ENCODE data around the gene GLOD4.
"Not testable (repeated sequence)": the region's sequence is repeated elsewhere in the genome, so short reads cannot be mapped to it uniquely, and the experiment has no call there.

Gene GLOD4

DNA sequence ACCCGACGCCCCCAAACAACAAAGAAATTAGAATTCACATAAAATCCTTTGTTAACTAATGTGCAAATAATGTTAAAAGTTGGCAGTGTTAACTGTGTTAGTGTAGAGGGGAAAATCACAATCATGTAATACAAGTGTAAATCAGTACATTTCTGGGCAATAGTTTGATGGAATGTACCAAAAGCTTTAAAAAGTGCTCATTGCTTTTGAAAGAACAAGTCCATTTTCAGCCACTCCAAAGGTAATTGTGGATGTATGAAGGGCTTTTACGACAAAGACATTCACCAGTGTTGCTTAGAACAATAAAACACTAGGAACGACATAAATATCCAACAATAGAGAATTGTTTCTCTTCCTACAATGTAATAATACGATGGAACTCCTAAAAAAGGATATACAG, 9.1 kb downstream of the GLOD4 start:
- no peak for DNase-seq

DNA sequence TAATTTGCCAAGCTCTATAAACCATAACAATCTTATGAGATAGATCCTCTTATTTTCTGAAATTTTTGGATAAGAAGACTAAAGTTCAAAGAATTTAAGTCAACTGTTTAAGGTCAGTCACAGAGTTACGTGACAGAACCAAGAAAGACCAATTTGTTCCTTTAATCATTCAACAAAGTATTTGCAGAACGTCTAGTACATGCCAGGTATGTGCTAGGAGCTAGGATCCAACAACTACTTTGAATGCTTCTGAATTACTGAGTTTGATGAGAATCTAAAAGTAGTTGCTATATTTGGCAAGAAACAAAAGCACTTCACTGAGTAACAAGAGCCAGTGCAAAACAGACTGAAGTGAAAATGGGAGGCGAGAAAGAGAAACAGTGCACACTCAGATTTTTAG, 15.0 kb downstream of the GLOD4 start:
- no peak for DNase-seq

DNA sequence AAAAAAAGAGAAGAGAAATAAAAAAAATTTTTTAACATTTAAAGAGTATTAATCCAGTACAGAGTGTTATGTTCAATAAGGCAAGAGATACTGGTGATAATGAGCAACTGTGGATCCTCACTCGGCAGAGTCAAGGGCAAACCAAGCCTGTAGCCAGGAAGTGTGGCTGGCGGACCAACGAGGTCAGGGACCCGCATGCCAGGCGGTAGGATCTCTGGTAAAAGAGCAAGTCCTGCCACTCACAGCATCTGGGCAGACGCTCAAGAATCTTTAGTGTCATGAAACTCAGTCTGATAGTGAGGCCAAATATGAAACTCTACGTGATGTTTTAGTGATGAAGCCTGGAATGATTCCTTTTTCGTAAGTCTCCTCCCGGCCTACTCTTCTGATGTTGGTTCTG, 21.7 kb downstream of the GLOD4 start:
- no peak for DNase-seq

DNA sequence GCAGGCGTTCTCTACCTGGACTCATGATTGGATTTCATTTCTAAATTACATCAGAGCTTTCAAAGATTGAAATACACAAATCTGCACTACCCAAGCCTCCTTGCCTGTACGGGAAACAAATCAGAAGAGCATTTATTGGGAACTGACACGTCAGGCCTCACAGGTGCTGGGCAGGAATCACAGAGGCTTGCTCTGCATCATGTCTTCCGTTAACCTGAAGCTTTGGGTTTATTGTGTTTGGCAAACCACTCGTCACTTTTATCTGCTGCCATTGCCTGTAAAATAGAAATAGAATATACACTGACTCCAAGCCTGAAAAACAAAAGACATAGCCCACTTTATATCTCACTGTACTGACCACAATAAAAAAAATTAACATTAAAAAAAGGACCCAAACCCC, 22.1 kb downstream of the GLOD4 start:
- DNase-seq: no peak

DNA sequence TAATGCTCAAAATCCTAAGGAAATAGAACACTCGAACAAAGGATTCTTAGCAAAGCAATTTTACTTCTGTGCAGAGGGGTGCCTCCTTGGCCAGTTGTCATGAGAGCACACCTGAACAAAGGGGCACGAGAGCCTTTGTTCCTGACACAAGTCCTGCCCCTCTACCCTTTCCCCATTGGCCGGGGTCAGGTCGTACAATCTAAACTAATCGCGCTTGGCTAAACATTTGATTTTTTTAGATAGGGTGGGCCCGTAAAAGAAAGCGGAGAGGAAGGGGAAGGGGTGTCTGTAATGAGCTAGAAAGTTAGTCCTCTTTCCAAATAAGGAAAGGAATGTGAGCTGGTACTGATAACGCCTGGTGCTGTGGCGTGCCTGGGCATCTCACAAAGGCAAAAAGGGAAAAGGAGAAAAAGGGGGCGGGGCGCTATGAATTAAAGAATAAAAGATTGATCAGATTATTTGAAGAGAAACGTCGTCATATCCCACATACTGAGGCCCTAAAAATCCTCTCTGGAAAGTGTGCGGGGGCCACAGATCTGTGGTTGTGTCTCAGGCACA, 26.0 kb downstream of the GLOD4 start:
- DNase-seq: not testable (repeated sequence)

DNA sequence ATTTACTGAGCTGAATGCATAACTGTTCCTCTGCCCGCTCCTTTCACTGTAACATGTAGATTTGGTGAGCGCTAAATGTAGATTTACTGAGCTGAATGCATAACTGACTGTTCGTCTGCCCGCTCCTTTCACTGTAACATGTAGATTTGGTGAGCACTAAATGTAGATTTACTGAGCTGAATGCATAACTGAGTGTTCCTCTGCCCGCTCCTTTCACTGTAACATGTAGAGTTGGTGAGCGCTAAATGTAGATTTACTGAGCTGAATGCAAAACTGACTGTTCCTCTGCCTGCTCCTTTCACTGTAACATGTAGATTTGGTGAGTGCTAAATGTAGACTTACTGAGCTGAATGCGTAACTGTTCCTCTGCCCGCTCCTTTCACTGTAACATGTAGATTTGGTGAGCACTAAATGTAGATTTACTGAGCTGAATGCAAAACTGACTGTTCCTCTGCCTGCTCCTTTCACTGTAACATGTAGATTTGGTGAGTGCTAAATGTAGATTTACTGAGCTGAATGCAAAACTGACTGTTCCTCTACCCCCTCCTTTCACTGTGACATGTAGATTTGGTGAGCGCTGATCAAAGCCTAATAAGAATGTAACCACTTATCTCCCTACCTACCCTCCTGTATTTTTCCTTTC, 26.6 kb downstream of the GLOD4 start:
- not testable (repeated sequence) for DNase-seq

DNA sequence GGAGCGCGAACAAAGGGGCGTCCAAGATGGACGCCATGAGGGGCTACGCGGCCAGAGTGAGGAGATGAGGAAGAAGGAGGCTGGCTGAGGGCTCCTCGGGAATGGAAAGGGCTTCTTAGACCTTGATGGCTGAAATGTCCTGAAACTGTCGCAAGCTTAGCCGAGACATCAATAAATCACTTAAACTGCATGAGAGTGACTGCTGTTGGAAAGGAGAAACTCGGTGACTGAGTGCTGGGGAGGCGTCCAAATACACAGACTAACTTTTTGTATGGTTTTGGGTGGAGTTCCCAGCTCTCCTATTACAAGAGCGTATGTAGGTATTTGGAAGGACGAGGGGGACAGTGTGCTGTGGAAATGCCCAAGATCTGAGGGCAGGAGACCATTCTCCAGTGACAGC, 28.7 kb downstream of the GLOD4 start:
- no peak for DNase-seq

DNA sequence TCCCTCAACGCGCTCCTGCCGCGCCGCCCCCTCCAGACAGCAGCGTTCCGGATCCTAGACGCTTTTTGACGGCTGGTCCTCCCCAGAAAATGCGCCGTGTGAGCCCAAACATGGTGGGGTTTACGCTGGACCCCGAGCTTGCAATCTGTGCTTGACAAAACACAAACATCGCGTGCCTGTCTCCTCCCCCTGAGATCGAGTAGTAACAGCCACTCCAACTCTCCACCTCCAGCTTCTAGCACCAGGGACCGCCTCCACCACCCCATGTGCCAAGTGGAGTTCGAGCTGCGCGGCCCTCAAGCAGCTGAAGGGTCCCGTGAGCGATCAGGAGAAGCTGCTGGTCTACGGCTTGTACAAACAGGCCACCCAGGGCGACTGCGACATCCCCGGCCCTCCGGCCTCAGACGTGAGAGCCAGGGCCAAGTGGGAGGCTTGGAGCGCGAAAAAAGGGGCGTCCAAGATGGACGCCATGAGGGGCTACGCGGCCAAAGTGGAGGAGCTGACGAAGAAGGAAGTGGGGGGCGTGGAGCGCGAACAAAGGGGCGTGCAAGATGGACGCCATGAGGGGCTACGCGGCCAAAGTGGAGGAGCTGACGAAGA, 29.4 kb downstream of the GLOD4 start:
- peak; percentile 50 for DNase-seq

DNA sequence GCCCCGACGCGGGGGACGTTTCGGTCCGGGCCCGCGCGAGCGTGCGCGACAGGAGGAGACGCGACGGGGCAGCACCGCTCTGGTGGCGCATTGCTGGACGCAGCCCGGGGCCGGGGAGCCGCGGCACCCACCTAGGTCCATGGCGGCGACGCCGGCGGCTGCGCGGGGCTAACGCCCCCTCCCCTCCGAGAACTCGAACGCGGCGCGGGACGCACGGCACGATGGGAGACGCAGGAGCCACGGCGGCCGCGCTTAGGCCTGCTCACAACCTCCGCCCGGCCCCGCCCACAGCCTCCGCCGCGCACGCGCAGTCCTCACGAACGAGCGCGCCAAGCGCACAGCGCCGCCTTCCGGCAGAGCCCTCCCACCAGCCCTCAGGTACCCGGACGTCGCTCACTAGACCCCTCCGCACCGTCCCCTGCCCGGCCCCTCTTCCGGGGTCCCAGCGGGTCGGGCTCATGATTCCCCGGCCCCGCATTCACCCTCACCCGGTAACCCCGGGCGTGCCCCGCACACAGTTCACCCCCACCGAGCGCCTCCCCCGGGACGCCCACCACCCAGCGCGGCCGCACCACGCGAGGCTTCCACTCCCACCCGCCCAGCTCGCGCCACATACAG, 30.0 kb downstream of the GLOD4 start, which contains the start of gene GEMIN4:
TSS of gene GEMIN4 (minus strand) at position 263 of the 618 bp plus-strand sequence. CDS start at position 141, 122 bp downstream.
- DNase-seq: peak; percentile 86

DNA sequence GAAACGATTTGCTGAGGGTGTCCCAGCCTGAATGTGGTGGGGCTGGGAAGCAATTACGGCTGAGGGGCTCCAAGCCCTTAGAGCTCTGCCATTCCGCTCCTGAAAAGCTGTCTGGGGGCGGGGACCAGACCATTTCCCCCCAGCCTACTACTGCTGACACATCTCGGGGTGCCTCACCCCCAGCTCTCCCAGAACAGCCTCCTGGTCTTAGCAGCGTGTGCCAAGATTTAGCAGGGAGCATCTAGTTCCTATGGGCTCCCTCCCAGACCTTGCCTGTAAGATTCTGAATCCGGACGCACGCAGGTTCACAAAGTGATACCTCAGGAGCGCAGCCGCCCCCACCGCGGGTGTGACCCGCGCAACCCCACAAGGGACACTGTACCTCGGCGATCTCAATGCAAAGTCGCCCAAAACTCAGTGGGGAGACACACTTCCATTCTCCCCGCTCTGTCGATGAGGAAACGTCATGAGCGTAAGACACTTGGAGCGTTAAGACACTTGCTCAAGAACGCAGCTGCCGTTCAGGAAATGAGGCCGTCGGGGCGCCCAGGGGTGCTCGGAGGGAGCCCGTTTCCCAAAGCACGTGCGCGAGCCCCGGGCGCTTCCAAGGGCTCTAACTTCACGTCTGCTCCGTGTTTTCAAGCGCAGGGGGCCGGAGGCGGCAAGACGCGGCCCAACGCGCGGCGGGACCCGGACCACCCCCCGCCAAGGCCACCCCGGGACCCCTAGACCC, 30.6 kb downstream of the GLOD4 start:
- DNase-seq: peak; percentile 23

DNA sequence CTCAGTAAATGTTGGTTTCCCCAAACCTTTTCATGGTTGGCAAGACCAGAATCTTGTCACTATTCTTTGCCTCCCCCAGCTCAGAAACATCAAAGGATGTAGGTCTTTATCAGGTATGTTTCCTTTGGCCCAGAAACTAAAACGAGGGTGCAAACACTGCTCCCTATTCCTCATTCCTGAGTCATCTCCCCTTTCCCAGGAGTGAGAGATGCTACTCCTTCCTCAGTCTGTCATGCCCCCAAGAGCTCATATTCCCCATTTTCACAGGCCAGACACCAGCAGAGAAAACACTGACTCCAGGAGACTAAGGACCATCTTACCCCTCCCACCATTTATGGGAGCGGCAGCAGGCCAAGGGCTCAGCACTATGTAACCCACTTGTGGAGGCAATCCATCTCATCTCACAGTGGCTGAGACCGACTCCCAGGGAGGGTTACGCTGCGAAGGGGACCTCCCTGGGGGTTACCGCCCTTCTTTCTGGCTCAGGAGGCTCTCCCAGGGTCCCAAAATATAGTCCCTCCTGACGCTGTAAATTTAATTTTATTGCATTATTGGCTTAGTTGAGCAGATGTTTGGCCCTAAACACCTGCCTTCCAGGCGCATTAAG, 31.5 kb downstream of the GLOD4 start:
- DNase-seq: peak; percentile 19

DNA sequence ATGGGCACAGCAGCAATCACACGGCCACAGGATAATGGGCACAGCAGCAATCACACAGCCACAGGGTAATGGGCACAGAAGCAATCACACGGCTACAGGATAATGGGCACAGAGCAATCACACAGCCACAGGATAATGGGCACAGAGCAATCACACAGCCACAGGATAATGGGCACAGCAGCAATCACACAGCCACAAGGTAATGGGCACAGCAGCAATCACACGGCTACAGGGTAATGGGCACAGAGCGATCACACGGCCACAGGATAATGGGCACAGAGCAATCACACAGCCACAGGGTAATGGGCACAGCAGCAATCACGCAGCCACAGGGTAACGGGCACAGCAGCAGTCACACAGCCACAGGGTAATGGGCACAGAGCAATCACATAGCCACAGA, 32.7 kb downstream of the GLOD4 start:
- DNase-seq: not testable (repeated sequence)

DNA sequence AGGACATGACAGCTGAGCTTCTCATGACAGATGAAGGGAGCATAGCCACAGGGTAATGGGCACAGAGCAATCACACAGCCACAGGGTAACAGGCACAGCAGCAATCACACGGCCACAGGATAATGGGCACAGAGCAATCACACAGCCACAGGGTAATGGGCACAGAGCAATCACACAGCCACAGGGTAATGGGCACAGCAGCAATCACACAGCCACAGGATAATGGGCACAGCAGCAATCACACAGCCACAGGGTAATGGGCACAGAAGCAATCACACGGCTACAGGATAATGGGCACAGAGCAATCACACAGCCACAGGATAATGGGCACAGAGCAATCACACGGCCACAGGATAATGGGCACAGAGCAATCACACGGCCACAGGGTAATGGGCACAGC, 33.5 kb downstream of the GLOD4 start:
- not testable (repeated sequence) for DNase-seq

DNA sequence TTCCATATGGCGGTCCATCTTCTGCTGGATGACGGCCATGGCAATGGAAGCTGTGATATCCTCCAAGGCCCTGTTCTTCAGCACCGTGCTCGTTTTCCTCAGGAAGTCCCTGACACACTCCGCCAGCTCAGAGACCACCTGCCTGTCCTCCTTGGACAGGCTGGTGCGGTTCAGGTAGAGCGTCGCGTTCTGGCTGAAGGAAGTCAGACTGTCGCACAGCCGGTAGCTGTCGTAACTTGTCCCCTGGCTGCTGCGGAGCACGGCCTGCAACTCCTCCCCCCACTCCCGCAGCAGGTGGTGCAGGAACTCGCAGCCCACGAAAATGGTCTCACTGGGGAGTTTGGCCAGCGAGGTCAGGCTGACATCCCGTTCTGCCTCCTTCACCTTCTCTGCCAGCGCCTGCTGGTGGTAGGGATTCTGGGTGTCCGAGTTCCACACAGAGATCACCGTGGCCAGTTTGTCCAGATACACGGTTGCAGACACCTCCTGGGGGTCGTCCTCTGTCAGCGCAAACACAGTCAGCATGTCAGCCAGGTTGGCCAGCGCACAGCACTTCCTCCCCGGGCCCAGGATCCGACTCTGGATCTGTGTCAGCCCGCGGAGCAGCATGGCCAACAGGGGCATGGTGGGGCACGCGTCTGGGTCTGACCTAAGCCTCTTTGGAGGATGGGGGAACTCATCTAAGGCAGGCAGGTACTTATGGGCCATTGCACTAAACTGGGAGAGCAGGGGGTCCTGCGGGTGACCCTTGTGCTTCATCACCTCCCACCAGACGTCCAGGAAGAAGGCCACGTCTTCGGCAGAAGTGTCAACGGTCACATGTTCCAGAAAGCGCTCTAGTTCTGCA, 35.1 kb downstream of the GLOD4 start:
- DNase-seq: no peak

DNA sequence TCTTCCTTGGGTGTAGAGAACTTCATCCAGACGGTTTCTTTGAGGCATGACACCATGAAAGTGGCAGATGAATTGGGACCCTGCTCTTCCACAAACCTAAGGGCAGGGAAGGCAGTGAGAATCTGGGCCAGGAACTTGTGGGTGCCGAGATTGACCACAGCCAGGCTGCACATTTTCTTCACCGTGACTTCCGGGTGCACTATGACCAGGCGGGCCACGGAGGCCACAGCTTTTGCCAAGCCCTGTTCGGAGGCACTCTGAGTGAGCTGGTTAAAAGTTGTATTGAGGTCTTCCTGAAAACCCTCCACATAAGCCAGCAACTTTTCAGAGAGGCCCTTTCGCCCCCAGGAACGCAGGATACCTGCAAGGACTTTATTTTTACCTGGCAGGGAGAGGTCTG, 35.9 kb downstream of the GLOD4 start:
- DNase-seq: no peak

DNA sequence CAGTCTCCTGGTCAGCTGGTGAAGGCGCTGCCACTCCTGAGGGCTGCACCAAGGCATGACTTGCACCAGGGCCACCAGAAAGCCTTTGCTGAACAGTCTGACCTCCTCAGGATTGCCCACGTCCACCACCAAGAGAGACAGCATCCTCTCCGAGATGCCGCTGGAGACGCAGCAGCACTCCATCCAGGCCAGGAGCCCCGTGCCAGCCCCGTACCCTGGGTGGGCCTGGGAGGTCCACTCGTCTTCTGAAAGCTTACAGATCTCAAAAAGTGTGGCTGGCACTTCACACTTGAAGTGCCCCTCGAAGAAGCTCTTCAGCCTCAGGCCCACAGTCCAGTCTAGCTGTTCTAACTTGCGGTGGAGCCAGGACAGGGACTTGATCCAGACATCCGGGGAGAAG, 36.7 kb downstream of the GLOD4 start:
- DNase-seq: no peak

DNA sequence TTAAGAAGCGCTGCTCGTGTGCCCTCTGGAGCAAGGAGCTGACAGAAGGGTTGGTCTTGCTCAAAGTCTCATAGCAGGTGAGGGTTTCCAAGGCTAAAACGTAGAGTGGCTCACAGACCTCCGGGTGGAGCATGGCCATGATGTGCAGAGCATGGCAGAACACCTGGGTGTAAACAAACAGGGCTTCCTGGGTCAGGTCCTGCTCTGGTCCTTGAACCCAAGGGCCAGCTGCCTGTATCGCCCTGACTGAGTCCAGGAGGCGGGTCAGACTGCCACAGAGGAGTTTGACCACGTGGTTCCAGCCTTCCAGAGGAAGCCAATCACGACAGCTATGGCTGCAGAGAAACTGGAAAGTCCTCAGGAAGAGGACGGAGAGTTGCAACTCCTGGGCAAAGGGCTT, 37.1 kb downstream of the GLOD4 start:
- no peak for DNase-seq

DNA sequence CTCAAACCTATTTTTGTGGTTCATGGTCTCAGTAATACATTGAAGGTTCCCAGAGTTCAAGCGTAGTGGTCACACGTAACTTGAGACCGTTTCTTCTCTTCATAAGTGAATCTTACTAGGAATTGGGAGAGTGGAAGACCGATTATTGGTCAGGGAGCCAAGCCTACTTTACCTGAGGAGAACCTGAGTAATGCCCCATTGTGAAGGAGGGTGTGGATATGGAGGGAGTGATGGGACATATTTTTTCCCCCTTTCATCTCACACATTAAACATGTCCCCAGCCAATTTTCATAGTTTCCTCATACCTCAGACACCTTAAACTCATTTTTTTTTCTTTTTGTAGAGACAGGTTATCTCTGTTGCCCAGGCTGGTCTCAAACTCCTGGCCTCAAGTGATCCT, 38.9 kb downstream of the GLOD4 start:
- DNase-seq: no peak

DNA sequence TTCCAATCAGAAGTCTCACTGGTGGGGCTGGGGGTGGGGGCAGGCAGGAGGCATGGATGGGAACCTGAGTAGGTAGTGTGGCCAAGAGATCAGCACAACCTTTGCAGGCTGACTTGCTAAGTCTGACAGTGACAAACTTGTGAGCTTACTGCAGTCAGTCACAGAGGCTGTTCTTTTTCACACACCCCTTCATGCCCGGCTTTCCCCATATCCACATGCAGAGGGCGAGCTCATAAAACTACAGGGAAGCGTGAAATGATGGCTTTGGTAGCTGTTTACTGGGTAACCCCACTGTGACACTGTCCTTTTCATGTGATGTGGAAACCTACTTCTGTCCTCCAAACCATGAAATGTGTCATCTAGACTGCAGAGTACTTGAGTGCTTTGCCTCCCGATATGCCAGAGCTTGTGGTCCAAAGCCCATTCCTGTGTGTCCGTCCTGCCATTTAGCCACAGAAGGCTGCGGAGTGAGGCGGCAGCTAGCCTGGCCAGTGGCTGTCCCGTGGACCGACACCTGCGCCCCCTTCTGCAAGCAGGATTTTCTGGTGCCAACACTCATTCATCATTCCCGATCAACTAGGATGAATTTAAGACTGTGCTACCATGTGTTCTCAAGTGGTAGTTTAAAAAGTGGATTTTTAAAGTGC, 39.8 kb downstream of the GLOD4 start:
- DNase-seq: no peak

DNA sequence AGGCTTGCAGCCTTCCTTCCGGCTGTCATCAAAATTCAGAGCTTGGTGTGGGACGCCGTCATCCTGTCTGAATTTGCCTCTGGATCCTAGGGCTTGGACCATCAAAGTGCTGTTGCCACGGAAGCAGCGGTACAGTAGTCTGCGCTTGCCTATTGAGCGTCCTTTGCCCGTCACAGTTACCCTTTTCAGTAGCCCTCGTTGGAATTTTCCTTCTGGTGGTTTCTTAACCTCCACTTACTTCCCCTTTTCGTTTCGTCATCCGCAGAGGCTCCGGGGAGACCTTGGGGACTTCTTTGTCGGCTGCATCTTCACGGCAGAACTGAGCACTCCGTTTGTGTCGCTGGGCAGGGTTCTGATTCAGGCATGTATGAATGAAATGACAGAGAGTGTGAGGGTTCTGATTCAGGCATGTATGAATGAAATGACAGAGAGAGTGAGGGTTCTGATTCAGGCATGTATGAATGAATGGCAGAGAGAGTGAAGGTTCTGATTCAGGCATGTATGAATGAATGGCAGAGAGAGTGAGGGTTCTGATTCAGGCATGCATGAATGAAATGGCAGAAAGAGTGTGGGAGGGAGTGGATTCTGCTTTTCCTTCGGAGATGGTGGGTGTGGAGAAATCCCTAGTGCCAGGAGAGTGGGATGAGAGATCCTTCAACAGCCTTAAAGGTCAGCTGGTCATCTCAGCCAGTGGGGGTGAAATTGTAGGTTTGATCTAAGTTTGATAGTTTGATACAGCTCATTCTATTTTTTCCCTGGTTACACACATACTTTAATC, 41.7 kb downstream of the GLOD4 start:
- DNase-seq: no peak
